Brain pericyte (primary cell): ENCODE data around the gene TRMT2A.

Experiments
- DNase-seq: peaks from one replicate; pipeline ENCODE4 v3.0.0-alpha.2; 2012; ENCODE audit warnings: low read depth, low spot score

TRMT2A gene

GRCh38 chr22:20063271-20064139 is 53.5 kb downstream of the TRMT2A start:
- DNase-seq, result no peak

- no peak for DNase-seq
These were observed 54.3 kb downstream of the TRMT2A start for GRCh38 chr22:20062766-20063083.

GRCh38 chr22:20062043-20062765 is 54.8 kb downstream of the TRMT2A start:
- no peak for DNase-seq
